HepG2 (cell line): Measurements from ENCODE around the gene WNK4. TPM values are rescaled to one million over a fixed set of nuclear protein-coding genes. Genes with fewer than 3 reads are reported as not detected.

ENCODE experiments used
- ATAC-seq: fragments of 200-7000 bp; cut with Tn5 transposase; 3 replicates; pipeline ENCODE4 v1.9.1; 2020; ENCODE audit warnings: mild to moderate bottlenecking, moderate library complexity
- BruUV-seq: library from RNA; stranded (reverse); fragments of 400-500 nt; replicated peaks from 2 replicates; lab custom pipeline; 2021; lab: Mats Ljungman, UMichigan
- CTCF ChIA-PET: fragments of 300-600 bp; formaldehyde crosslinking; extraction: SDS; loops from one replicate; lab custom pipeline; 2021; ENCODE audit warnings: low total read pairs, inconsistent platforms, low intra/inter-chr PET ratio; lab: Yijun Ruan, JAX
- POLR2A ChIA-PET: fragments of 350-600 bp; sonication (Branson Sonifier 250); formaldehyde crosslinking; loops from one replicate; lab custom pipeline; 2020; ENCODE audit warnings: antibody characterized with exemption, inconsistent platforms; lab: Yijun Ruan, JAX
- DNase-seq: peaks from one replicate; pipeline ENCODE4 v3.0.0-alpha.2; 2015; ENCODE audit warnings: low spot score
- FAIRE-seq: peaks from 3 replicates; lab custom pipeline; 2011; peaks lifted over from hg19 to GRCh38; lab: Jason Lieb, UNC
- H2AFZ ChIP-seq: one replicate; pipeline ENCODE4 v1.6.1; 2011; ENCODE audit warnings: low read length, inconsistent platforms
- H3K27ac ChIP-seq: fragments of 300-600 bp; 3 replicates; pipeline ENCODE4 v1.8.0; 2011; ENCODE audit warnings: mixed run types, mild to moderate bottlenecking, mixed read lengths, low read length, inconsistent platforms; ENCODE audit not compliant: insufficient read depth; ENCODE audit errors: extremely low read length
- H3K27me3 ChIP-seq, 2 experiments: fragments of 200-600 bp in 1 of 2; 2 replicates in 1 of 2; 3 replicates in 1 of 2; pipeline versions ENCODE4 v1.6.0 to v1.8.0; 2011; ENCODE audit warnings: low read length in 2 of 2, mild to moderate bottlenecking in 2 of 2, moderate library complexity in 2 of 2, inconsistent platforms in 1 of 2; ENCODE audit not compliant: insufficient read depth in 2 of 2, control insufficient read depth in 1 of 2
- H3K36me3 ChIP-seq, 2 experiments: fragments of 200-600 bp in 1 of 2; replicated peaks in 1 of 2; 2 replicates in 1 of 2; 3 replicates in 1 of 2; pipeline versions ENCODE4 v1.5.1 to v1.8.0; 2011; ENCODE audit warnings: low read length in 2 of 2, inconsistent platforms in 1 of 2; ENCODE audit not compliant: insufficient read depth in 2 of 2, control insufficient read depth in 1 of 2
- H3K4me1 ChIP-seq: 2 replicates; pipeline ENCODE4 v1.5.1; 2012; ENCODE audit warnings: low read length, inconsistent platforms; ENCODE audit not compliant: insufficient read depth
- H3K4me2 ChIP-seq: 2 replicates; pipeline ENCODE4 v1.6.0; 2011; ENCODE audit warnings: low read depth, low read length, inconsistent platforms
- H3K4me3 ChIP-seq, 3 experiments: fragments of 200-600 bp in 1 of 3; sonication (generic), shearing (Covaris generic) in 1 of 3; replicated peaks in 1 of 3; 2 replicates each; pipeline ENCODE4 v1.5.1; 2011 to 2016; ENCODE audit warnings: low read length in 3 of 3, inconsistent platforms in 2 of 3, low read depth in 2 of 3, mild to moderate bottlenecking in 2 of 3, control low read depth in 1 of 3, mixed read lengths in 1 of 3; ENCODE audit not compliant: insufficient read depth in 1 of 3
- H3K79me2 ChIP-seq: one replicate; pipeline ENCODE4 v1.6.1; 2011; ENCODE audit warnings: low read length, inconsistent platforms; ENCODE audit not compliant: insufficient read depth
- H3K9ac ChIP-seq: 2 replicates; pipeline ENCODE4 v1.6.0; 2011; ENCODE audit warnings: mild to moderate bottlenecking, low read depth, low read length, inconsistent platforms; ENCODE audit not compliant: insufficient read depth
- H3K9me3 ChIP-seq: 2 replicates; pipeline ENCODE4 v1.5.1; 2012; ENCODE audit warnings: mild to moderate bottlenecking, low read length
- H4K20me1 ChIP-seq: 2 replicates; pipeline ENCODE4 v1.6.0; 2011; ENCODE audit warnings: inconsistent platforms, mild to moderate bottlenecking, low read length, moderate library complexity; ENCODE audit not compliant: insufficient read depth
- GATAD1 ChIP-seq: IDR thresholded peaks from 2 replicates; pipeline ENCODE4 v1.6.1; 2016; ENCODE audit warnings: missing genetic modification reagents, missing compliant biosample characterization
- HNF4A ChIP-seq: sonication (generic); formaldehyde crosslinking; IDR thresholded peaks from 2 replicates; pipeline ENCODE4 v1.4.0; 2020; ENCODE audit warnings: missing genetic modification reagents
- NR2F6 ChIP-seq, 2 experiments: IDR thresholded peaks; 2 replicates each; pipeline ENCODE4 v1.6.1; 2016; ENCODE audit warnings: antibody characterized with exemption in 1 of 2, mild to moderate bottlenecking in 1 of 2
- REPIN1 ChIP-seq: sonication (generic); formaldehyde crosslinking; IDR thresholded peaks from 2 replicates; pipeline ENCODE4 v1.8.0; 2022; ENCODE audit warnings: missing genetic modification reagents, low read depth, mild to moderate bottlenecking, borderline replicate concordance
- SOX13 ChIP-seq, 3 experiments: fragments of 450-650 bp in 1 of 3; sonication (generic) in 1 of 3; formaldehyde crosslinking in 1 of 3; IDR thresholded peaks in 2 of 3; conservative IDR thresholded peaks in 1 of 3; 2 replicates each; pipeline versions ENCODE4 v1.5.0 to v1.6.1; 2016 to 2020; ENCODE audit warnings: antibody characterized with exemption in 1 of 3, mild to moderate bottlenecking in 1 of 3, missing compliant biosample characterization in 1 of 3, missing genetic modification reagents in 1 of 3, moderate library complexity in 1 of 3
- ZIK1 ChIP-seq: sonication (generic); formaldehyde crosslinking; IDR thresholded peaks from 2 replicates; pipeline ENCODE4 v1.5.0; 2020; ENCODE audit warnings: mild to moderate bottlenecking, low read depth, missing genetic modification reagents, borderline replicate concordance
- WGBS: methylation state at CpG from one replicate; pipeline ENCODE4 v1.1.6; 2017; ENCODE audit warnings: low lambda C conversion rate; 5-methylcytosine and 5-hydroxymethylcytosine counted together
- in situ Hi-C: cut with HindIII; loops from 2 replicates; pipeline ENCODE4 v1.10.0; 2017; ENCODE audit warnings: low pct_unique_long_range_greater_than_20kb; ENCODE audit not compliant: extremely low pct_ligation_motif_present
- intact Hi-C: fragments of 100-400 bp; cut with micrococcal nuclease; formaldehyde crosslinking; loops from one replicate; pipeline ENCODE4 v1.10.0; 2022; ENCODE audit not compliant: unreplicated experiment
- polyA plus RNA-seq, 8 experiments: library from polyadenylated mRNA; depleted of rRNA in 3 of 8; stranded (reverse) in 7 of 8; unstranded in 1 of 8; fragments of >200 nt; fragmentation: Illumina TruSeq in 4 of 8; extraction: Trizol in 4 of 8; gene quantifications; 2 replicates each; pipeline versions ENCODE4 v1.2.1 to v1.2.3, GENCODE V29; 2011 to 2016; ENCODE audit warnings: low read depth in 4 of 8, missing spikeins in 1 of 8, mixed read lengths in 1 of 8; ENCODE audit not compliant: insufficient read depth in 1 of 8
- total RNA-seq, 5 experiments: library from RNA; depleted of rRNA; stranded (reverse); fragments of >200 nt; fragmentation: Illumina TruSeq; extraction: Trizol; gene quantifications; 2 replicates each; pipeline ENCODE4 v1.2.3, GENCODE V29; 2016; ENCODE audit warnings: low read depth in 1 of 5
- TF ChIP-seq, protein P1 (sequence below): sonication (generic); formaldehyde crosslinking; IDR thresholded peaks from 2 replicates; pipeline ENCODE4 v1.4.0; 2020; ENCODE audit warnings: mild to moderate bottlenecking, missing genetic modification reagents
- TF ChIP-seq, protein P2 (sequence below): sonication (generic); formaldehyde crosslinking; IDR thresholded peaks from 2 replicates; pipeline ENCODE4 v1.9.0; 2021; ENCODE audit warnings: mild to moderate bottlenecking, missing genetic modification reagents

Gene WNK4
- total and polyA plus RNA-seq, 2 of the 13 experiments (the other 11 are each of a cell fraction or from before 2014, with no cell fraction given) = 2.7 to 13.7 TPM

DNA sequence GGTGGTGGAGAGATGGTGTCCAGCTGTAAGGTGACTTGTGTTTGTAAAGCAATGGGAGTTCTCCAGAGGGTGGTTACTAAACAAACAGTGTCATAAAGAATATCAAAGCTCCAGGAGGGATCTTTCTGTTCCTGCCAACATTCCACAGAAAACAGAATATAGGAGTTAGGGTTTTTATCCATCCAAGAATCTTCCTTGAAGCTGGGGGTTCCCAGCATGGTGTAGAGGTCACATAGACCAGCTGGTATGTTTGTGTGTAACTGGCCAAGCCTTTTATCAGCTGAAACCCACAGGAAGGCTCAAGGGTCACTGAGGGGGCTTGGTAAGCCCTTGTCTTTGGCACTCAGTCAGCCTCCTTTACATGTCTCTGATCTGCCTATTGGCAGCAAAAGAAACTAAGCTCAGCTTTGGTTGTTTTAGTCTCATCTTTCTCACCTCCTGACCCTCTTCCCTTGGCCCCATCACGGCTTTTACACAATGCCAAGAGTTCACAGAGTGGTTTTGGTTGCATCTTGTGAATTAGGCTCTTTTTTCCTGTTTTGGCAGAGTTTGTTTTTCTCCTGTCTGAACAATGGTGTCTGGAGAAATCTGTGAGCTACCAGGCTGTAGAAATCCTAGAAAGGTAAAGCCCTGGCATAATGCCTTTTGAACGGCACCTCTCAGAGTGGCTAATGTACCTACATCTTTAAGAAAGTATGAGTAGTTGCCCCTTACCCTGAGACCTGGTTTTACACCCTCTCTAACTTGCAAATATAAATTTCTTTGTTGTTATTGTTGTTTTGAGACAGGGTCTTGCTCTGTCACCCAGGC, 22.9 kb downstream of the WNK4 start (continued):
- TF ChIP-seq, protein P1, sequence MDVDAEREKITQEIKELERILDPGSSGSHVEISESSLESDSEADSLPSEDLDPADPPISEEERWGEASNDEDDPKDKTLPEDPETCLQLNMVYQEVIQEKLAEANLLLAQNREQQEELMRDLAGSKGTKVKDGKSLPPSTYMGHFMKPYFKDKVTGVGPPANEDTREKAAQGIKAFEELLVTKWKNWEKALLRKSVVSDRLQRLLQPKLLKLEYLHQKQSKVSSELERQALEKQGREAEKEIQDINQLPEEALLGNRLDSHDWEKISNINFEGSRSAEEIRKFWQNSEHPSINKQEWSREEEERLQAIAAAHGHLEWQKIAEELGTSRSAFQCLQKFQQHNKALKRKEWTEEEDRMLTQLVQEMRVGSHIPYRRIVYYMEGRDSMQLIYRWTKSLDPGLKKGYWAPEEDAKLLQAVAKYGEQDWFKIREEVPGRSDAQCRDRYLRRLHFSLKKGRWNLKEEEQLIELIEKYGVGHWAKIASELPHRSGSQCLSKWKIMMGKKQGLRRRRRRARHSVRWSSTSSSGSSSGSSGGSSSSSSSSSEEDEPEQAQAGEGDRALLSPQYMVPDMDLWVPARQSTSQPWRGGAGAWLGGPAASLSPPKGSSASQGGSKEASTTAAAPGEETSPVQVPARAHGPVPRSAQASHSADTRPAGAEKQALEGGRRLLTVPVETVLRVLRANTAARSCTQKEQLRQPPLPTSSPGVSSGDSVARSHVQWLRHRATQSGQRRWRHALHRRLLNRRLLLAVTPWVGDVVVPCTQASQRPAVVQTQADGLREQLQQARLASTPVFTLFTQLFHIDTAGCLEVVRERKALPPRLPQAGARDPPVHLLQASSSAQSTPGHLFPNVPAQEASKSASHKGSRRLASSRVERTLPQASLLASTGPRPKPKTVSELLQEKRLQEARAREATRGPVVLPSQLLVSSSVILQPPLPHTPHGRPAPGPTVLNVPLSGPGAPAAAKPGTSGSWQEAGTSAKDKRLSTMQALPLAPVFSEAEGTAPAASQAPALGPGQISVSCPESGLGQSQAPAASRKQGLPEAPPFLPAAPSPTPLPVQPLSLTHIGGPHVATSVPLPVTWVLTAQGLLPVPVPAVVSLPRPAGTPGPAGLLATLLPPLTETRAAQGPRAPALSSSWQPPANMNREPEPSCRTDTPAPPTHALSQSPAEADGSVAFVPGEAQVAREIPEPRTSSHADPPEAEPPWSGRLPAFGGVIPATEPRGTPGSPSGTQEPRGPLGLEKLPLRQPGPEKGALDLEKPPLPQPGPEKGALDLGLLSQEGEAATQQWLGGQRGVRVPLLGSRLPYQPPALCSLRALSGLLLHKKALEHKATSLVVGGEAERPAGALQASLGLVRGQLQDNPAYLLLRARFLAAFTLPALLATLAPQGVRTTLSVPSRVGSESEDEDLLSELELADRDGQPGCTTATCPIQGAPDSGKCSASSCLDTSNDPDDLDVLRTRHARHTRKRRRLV (CRISPR knock-in tag) = 0 out of 2 replicates have a peak, but pooled peaks have one; percentile 43
- peak; percentile 89 for TF ChIP-seq NR2F6 (IDR thresholded peaks at IDR 0.05)
- TF ChIP-seq NR2F6 (CRISPR knock-in tag; IDR thresholded peaks at IDR 0.05) = peak; percentile 84
- no peak for TF ChIP-seq ZIK1 (CRISPR knock-in tag)
- peak; percentile 59; the same call in 1 of the 2 replicates for TF ChIP-seq REPIN1 (CRISPR knock-in tag)
- peak; percentile 96 for TF ChIP-seq HNF4A

DNA sequence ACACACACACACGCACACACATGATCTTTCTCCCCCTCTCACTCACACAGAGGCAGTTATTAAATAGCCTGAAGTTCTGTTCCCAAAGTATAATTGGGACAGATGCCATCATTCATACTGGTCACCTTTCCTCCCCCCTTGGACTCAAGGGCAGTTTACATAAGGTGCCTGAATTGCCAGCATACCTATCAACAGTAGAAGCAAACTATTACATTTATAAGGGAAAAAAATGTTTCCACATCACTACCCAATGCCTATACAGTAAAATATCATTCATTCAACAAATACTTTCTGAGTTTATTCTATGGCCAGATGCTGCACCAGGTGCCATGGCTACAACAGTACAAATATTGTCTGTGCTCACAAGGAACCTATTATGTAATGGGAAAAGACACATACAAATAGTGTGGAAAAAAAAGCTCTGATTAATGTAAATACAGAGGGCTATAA, 24.5 kb downstream of the WNK4 start:
- DNase-seq (peak; percentile 86), FAIRE-seq (peak; percentile 8), ATAC-seq (peak; percentile 65)
- Histone ChIP-seq H2AFZ (no peak overlapping the region), H4K20me1 (no peaks in the 10 kb centered on the region), H3K9me3 (no peaks in the 10 kb centered on the region), H3K4me3 (no peak overlapping the region), H3K27ac (peak overlapping the region; percentile 60), H3K36me3 (peaks cover 0 to 2% of the 10 kb centered on the region in 2 experiments; a peak in 1 of 5 replicates), H3K79me2 (no peaks in the 10 kb centered on the region), H3K4me1 (peaks cover 40% of the 10 kb centered on the region), H3K27me3 (no peaks in the 10 kb centered on the region), H3K9ac (peak overlapping the region; percentile 12; the same call in 1 of the 2 replicates), H3K4me2 (peak overlapping the region; percentile 25; the same call in 1 of the 2 replicates)
- in situ Hi-C loops (no loop called here), intact Hi-C loops (no loop called here)
- POLR2A ChIA-PET = interaction anchor here (0.5 to 4.3 kb wide), 7 partner anchors 9 to 33 kb away, joined by 3 to 75 read pairs (median 4); partner anchors contain the start of genes BECN1, VPS25 and WNK4
- BruUV-seq = no TSS peak
- 27% methylated on average over 1 of the region's 1 CpG for WGBS
- CTCF ChIA-PET = no interaction called here
- TF ChIP-seq SOX13 (IDR thresholded peaks at IDR 0.05) (no peak), SOX13 (CRISPR knock-in tag; conservative IDR thresholded peaks at IDR 0.05 in 1 of 2, IDR thresholded peaks at IDR 0.05 in 1 of 2) (peak in 1 of 2 experiments; percentile 22; a peak in 1 of 4 replicates), GATAD1 (0 out of 2 replicates have a peak, but pooled peaks have one; percentile 12)
- TF ChIP-seq, protein P2, sequence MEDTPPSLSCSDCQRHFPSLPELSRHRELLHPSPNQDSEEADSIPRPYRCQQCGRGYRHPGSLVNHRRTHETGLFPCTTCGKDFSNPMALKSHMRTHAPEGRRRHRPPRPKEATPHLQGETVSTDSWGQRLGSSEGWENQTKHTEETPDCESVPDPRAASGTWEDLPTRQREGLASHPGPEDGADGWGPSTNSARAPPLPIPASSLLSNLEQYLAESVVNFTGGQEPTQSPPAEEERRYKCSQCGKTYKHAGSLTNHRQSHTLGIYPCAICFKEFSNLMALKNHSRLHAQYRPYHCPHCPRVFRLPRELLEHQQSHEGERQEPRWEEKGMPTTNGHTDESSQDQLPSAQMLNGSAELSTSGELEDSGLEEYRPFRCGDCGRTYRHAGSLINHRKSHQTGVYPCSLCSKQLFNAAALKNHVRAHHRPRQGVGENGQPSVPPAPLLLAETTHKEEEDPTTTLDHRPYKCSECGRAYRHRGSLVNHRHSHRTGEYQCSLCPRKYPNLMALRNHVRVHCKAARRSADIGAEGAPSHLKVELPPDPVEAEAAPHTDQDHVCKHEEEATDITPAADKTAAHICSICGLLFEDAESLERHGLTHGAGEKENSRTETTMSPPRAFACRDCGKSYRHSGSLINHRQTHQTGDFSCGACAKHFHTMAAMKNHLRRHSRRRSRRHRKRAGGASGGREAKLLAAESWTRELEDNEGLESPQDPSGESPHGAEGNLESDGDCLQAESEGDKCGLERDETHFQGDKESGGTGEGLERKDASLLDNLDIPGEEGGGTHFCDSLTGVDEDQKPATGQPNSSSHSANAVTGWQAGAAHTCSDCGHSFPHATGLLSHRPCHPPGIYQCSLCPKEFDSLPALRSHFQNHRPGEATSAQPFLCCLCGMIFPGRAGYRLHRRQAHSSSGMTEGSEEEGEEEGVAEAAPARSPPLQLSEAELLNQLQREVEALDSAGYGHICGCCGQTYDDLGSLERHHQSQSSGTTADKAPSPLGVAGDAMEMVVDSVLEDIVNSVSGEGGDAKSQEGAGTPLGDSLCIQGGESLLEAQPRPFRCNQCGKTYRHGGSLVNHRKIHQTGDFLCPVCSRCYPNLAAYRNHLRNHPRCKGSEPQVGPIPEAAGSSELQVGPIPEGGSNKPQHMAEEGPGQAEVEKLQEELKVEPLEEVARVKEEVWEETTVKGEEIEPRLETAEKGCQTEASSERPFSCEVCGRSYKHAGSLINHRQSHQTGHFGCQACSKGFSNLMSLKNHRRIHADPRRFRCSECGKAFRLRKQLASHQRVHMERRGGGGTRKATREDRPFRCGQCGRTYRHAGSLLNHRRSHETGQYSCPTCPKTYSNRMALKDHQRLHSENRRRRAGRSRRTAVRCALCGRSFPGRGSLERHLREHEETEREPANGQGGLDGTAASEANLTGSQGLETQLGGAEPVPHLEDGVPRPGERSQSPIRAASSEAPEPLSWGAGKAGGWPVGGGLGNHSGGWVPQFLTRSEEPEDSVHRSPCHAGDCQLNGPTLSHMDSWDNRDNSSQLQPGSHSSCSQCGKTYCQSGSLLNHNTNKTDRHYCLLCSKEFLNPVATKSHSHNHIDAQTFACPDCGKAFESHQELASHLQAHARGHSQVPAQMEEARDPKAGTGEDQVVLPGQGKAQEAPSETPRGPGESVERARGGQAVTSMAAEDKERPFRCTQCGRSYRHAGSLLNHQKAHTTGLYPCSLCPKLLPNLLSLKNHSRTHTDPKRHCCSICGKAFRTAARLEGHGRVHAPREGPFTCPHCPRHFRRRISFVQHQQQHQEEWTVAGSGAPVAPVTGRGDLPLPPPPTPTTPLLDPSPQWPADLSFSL (CRISPR knock-in tag) = no peak
